ENCODE measurements around the gene PARP6.

GRCh38 chr15:72242775-72243370 is 29.5 kb downstream of the PARP6 start:
- TF ChIP-seq, protein P1, sequence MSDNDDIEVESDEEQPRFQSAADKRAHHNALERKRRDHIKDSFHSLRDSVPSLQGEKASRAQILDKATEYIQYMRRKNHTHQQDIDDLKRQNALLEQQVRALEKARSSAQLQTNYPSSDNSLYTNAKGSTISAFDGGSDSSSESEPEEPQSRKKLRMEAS (IDR thresholded peaks at IDR 0.05; ENCODE audit: low read depth, low read length) = no peak
- TF ChIP-seq CTCF (IDR thresholded peaks at IDR 0.05; ENCODE audit: low read depth, low read length) = no peak
- no peak for TF ChIP-seq POLR2A (IDR thresholded peaks at IDR 0.05; ENCODE audit: extremely low read depth, insufficient read length)
- no peak for TF ChIP-seq MYC (IDR thresholded peaks at IDR 0.05; ENCODE audit: low read depth, low read length)
